NCI-H1694 (cell line): ENCODE measurements around the gene ATRX.
"Not testable (repeated sequence)": the region's sequence is repeated elsewhere in the genome, so short reads cannot be mapped to it uniquely, and the experiment has no call there.

Experiments used
- DNase-seq: peaks from one replicate; lab custom pipeline; 2025; lab: John Stamatoyannopoulos, UW

Gene ATRX

DNA sequence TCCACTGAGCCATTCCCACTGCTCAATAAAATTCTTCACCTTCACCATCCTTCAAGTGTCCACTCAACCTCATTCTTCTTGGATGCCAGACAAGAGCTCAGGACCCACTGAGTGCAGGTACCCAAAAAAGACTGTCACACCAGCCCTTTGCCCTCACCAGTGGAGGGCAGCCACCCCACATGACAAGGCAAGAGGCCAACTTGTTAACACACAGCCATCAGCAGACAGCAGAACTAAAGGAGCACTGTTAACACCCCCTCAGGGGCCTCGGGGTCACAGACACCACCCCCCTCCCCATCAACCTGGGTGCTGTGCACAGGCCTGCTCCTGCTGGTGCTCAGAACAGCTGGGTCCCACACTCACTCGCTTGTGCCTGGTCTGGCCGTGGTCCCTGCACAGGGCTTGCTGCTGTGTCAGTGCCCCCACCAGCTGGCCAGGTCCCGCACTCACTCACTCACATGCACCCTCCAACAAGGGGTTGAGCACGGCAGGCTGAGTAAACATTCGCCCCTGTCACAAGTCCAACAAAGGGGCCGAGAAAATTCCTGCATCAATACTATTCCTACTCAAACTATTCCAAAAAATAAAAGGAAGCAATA, 54.1 kb downstream of the ATRX start:
- no peak for DNase-seq

GRCh38 chrX:77726095-77726494, 59.9 kb downstream of the ATRX start:
- DNase-seq, result not testable (repeated sequence)

DNA sequence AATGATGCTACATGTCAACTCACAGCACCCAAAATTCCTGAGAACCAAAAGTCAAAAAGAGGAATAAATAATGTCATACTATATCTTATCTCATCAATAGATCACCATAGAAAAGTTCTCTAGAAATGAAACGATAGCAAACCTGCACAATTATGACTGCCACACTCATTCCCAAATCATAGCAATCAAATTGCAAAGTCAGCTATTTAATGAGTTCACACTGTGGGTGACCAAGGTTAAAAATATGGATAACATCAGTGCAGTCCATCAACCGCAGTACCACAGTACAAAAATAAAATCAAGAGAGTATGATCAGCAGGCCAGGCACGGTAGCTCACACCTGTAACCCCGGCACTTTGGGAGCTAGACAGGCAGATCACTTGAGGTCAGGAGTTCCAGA, 62.3 kb downstream of the ATRX start:
- DNase-seq, result no peak

- DNase-seq, result no peak
These were observed 66.6 kb downstream of the ATRX start for GRCh38 chrX:77719388-77719787.

- no peak for DNase-seq
These were observed 81.1 kb downstream of the ATRX start for GRCh38 chrX:77704881-77705280.

DNA sequence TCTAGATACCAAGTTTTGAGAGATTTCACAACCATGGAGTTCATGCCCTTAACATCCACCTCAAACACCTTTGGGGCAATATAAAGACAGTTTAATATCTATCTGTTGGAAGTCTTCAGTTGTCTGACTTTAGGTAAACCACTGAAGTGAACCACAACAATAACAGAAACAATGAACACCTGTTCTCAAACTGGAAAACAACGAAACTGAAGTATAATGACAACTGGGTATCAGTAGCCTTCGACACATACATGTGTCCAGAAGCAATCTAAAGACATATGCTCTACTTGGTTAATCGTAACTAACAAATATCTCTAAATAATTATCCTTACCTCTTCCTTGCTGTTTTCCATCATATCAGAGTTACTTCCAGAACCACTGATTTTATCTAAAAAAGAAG, 87.8 kb downstream of the ATRX start:
- no peak for DNase-seq

DNA sequence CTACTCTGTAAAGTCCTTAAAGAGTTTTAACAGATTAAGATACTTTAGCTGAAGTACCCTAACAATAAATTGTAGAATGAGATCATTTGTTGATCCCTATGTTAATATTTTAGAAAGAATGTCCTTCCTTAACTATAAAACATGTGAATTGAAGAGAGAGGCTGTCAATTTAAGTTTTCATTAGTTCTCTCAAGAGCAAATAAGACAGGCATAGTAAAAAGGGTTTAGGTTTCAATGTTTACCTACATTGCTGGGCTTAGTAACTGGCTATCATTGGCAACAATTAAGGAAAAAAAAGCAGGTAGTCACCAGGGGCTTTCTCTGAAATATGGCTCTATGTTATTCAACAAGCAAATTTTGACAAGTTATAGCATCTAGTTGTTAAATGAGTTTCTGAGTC, 91.5 kb downstream of the ATRX start:
- DNase-seq, result no peak

DNA sequence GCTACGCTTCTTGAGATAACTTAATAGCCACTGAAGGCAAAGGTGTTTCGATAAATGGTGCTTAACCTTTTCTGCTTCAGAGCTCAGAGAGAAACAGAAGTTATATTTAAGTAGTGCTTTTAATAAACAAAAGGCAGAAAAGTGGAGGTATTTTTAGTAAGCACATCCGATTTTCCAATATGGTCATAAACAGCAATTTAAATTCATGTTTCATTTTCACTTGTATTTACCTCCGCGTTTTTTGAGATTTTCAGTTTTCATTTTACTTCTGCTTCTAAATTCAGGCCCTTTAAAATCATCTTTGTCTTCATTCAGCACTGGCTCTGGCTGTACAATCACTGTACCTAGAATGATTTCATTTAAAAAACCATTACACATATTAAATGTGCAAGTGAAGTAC, 92.4 kb downstream of the ATRX start:
- DNase-seq, result no peak

- no peak for DNase-seq
These were observed 94.1 kb downstream of the ATRX start for GRCh38 chrX:77691916-77692315.

- no peak for DNase-seq
These were observed 96.6 kb downstream of the ATRX start for GRCh38 chrX:77689376-77689775.

DNA sequence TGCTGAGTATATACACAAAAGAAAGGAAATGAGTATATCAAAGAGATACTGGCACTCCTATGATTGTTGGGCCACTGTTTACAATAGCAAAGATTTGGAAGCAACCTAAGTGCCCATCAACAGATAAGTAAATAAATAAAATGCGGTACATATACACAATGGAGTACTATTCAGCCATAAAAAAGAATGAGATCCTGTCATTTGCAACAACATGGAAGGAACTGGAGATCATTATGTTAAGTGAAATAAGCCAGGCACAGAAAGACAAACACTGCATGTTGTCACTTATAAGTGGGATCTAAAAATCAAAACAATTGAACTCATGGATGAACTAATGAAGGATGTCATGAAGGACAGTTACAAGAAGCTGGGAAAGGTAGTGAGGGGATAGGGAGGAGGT, 100.3 kb downstream of the ATRX start:
- DNase-seq, result not testable (repeated sequence)

- DNase-seq, result no peak
These were observed 106.9 kb downstream of the ATRX start for GRCh38 chrX:77679144-77679543.

- no peak for DNase-seq
These were observed 110.0 kb downstream of the ATRX start for GRCh38 chrX:77675986-77676385.

GRCh38 chrX:77668391-77669237, 117.4 kb downstream of the ATRX start:
- no peak for DNase-seq

DNA sequence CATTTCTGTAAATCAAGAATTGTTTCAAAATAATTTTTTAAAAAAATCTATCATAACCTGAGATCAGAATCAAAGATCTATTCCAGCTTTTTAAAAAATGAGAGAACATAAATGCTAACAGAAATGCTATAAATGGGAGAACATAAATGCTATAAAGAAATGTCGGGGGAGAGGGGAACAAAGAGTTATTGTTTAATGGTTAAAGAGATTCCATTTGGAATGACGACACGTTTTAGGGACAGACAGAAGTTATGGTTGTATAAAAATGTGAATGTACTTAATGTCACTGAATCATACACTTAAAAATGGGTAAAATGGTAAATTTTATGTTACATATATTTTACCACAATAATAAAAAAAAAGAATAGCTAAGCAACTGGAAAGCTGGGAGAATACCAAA, 127.1 kb downstream of the ATRX start:
- no peak for DNase-seq

GRCh38 chrX:77652095-77652494, 133.9 kb downstream of the ATRX start:
- no peak for DNase-seq

DNA sequence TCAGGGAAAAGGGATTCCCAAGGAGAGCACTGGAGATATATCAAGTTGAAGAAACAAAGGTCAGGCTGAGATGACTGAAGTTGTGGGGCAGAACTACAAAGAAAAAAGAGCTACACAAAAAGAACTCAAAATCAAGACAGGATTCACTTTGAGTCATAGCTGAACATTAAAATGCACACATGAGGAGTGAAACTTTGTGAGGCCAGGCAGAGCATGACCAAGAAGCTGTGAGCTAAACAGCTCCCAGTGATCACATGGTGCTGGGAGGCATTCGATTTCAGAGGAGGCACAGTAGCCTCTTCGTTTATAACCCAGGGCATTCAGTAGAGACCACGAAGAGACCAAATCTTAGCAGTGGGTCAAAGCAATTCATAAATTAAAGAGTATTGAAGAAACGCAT, 145.3 kb downstream of the ATRX start:
- no peak for DNase-seq

GRCh38 chrX:77639820-77640219, 146.2 kb downstream of the ATRX start:
- no peak for DNase-seq

DNA sequence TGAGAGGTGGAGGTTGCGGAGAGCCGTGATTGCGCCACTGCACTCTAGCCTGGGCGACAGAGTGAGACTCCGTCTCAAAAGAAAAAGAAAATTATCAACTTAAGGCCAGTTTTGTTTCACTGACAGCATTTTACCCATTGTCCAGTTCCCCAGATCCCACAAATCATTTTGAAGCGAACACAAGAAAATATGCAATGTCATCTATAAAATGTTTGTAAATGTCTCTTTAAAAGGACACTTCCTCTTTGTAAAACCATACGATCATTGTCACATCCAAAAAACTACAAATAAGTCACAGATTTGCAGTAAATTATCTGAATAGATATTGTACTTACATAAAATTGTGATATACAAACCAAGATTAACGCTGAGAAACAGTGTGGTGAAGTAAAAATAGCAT, 147.6 kb downstream of the ATRX start:
- DNase-seq, result no peak

- no peak for DNase-seq
These were observed 150.6 kb downstream of the ATRX start for GRCh38 chrX:77635373-77635772.

- no peak for DNase-seq
These were observed 157.6 kb downstream of the ATRX start for GRCh38 chrX:77628294-77629025.

GRCh38 chrX:77622672-77623071, 163.3 kb downstream of the ATRX start:
- no peak for DNase-seq

DNA sequence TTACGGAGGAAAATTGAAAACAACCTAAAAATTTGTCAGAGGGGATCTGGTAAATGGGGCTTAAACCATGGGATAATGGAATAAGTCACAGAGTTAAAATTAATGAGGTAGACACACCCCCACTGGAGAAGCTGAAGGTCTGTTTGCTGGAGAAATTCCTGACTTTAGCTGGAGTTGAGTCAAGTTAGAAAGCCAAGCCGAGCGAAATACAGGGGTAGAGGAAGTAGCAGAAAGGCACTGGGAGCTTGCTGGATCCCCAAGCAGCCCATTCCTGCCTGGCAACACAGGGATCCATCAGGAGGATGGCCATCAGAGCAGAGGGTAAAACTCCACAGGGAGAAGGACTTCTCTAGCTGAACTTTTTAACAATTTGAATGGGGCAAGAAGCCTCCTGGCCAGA, 163.8 kb downstream of the ATRX start:
- no peak for DNase-seq
